NCI-H1048 (cell line): ENCODE results near the gene VPS26A.
"Not testable (repeated sequence)": the region's sequence is repeated elsewhere in the genome, so short reads cannot be mapped to it uniquely, and the experiment has no call there.

Experiments used
- DNase-seq: peaks from one replicate; lab custom pipeline; 2025; lab: John Stamatoyannopoulos, UW

VPS26A gene

DNA sequence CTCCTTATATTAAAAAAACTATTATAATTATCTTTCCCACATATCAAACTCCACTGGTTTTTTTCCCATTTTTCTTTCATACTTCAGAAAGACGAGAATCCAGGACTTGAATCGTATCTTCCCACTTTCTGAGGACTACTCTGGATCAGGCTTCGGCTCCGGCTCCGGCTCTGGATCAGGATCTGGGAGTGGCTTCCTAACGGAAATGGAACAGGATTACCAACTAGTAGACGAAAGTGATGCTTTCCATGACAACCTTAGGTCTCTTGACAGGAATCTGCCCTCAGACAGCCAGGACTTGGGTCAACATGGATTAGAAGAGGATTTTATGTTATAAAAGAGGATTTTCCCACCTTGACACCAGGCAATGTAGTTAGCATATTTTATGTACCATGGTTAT lies 20.2 kb upstream of the VPS26A start:
- DNase-seq = no peak

DNA sequence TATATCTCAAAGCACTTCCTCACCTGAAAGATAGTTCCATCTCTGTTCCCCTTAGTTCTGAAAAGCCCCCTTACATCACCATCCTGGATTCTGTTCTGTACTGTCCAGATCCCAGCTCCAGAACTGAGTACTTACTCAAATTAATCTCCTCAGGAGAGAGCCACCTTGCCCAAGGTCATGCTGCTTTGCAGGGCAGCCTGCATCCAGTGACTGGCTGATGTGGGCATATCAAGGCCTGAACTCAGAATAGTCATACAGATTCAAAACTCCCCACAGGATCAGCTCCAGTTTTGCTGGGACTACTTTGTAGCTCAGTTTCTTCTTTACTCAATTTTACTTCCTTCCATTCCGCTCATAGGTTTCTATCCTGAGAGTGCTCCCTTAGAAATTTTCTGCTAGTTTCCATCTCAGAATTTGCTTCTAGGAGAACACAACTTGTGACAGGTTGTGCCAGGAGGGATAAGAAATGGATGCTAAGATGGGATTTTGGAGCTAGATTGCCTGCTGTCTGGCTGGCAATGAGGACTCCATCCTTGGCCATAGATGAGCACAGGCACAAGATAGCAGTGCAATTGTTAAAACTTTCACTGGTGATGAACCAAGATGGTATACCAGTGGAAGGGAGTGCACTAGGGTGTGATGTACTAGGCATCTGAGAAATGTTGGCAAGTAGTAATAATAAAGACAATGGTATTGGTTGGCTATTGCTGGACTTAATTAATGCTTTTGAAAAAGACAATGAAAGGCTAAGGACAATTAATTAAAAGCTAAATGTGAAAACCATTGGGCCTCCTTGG lies 18.8 kb upstream of the VPS26A start:
- no peak for DNase-seq

DNA sequence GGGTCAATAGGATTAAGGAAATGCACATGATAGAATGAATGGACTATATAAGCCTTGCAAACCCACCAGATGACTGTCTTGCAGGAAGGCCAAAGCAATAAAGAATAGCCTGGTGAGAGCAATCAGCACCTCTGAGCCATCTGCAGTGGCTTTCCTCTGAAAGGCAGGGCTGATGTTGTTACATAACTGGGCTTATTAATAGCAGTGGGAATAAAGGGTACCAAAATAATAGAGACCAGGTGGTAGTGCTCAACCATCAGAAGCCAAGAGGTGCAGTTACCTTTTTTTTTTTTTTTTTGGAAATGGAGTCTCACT lies 16.8 kb upstream of the VPS26A start:
- DNase-seq = no peak

DNA sequence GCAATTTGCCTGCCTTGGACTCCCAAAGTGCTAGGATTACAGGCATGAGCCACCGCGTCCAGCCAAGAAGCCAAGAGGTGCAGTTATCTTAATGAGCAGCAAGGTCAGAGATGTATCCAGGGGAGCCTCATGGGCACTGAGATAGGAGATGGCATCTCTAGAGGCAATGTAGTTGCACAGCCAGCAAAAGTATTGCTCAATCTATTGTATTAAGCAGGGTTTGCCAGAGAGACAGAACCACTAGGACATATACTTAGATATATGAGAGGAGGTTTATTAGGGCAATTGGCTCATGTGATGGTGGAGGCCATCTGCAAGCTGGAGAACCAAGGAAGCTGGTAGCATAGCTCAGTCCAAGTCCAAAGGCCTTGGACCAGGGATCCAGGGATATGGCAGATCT lies 16.3 kb upstream of the VPS26A start:
- no peak for DNase-seq

DNA sequence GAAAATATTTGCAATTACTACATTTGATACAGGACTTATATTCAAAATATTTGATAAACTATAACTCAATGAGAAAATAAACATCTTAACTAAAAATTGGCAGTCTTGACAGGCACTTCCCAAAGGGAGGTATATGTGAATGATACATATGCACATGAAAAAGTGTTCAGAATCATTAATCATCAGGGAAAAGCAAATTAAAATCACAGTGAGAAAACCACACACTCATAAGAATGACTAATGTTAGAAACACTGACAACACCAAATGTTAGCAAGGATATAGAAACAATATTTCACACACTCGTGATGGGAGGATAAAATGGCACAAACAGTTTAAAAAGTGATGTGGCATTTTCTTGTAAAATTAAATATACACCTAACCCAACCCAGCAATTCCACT lies 4.1 kb upstream of the VPS26A start:
- DNase-seq = no peak

DNA sequence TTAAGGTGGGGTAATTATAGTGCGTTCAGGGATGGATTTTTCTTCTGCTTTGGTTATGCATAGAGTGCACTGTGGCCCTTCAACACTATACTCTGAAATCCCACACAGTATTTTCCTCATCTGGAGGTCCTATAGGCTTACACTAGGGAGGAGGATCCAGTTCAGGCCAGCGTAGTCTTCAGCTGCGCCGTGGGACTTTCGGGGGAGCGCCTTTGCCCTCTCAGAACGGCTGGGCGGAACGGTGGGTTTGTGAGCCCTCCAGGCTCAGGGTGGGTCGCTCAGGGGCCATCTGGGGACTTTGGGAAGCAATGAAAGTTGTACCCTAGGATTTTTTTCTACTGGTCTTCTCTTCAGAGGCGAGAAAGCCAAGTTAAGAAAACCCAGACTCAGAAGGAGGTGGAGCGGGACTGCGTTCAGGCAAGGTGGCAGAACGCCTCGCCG lies 652 bp upstream of the VPS26A start:
- no peak for DNase-seq

DNA sequence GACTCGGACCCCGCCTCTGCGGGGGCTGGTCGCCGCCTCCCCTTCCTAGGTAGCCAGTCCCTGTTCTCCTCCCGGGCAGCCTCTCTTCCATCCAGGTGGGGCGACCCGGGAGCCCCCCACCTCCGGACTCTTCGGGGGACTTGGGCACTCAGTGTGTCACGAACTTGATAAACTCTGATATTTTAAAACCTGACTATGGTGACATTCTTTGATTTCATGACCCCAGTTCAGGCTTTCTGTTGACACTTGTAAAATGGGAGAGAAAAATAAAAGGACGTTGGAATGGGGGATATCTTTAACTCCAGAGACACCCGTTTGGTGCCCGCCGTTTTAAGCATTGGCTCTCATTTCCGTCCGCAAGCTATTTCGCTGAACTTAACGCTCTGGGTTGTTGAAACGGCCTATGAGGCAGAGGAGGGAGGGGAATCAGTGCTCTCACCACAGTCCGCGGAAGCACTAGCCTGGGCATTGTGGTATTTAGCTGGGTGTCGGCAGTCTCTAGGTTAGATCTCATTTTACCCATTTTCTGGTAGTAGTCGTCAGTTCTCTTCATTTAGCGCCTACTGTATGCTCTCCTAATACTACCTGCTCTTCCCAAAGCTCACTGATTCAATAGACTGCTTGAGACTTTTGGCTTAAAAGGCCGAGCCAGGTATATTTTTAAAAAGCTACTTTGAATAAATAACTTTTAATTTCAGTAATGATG lies 738 bp downstream of the VPS26A start:
- no peak for DNase-seq

DNA sequence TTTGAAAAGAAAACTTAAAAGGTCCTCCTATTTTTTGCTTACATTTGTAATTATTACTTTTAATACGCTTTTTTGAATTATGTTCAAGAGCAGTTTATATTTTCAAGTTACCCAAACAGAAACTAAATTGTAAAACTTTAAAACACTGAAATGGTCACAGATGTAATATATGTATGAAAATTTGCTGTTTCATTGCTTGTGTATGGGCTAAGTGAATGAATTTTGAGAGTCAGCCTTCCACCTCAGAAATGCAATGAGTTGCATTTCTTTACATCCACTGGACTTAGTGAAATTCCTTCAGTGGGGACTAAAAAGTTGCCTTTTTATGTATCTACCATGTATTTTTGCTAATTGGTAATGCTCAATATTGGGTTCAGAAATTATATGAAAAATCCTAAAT lies 1.6 kb downstream of the VPS26A start:
- no peak for DNase-seq

DNA sequence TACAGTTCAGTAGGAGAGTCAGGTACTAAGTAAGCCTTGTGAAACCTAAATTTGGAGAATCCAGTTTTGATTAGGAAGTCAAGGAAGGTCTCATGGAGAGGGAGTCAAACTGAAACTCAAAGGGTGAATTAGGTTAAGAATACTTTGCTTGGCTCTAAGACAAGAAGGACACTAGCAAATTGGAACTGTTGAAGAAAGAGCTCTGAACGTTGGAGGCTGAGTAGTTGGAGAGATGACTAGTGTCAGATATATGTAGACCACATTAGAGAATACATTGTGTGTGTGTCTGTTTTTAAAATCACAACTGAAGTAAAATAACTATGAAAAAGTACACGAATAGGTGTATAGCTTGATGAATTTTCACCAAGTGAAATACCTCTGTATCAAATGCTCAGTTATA lies 6.3 kb downstream of the VPS26A start:
- DNase-seq = no peak

DNA sequence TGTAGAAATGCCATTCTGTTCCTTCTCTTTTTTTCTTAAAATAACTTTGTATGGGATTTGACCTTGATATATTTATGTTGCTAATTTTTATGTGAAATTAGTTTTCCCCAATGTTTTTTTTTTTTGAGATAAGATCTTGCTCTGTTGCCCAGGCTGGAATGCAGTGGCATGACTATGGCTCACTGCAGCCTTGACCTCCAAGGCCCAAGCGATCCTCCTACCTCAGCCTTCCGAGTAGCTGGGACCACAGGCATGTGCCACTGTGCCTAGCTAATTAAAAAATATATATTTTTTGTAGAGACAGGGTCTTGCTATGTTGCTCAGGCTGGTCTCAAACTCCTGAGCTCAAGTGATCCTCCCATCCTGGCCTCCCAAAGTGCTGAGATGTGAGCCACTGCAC lies 16.0 kb downstream of the VPS26A start:
- no peak for DNase-seq

DNA sequence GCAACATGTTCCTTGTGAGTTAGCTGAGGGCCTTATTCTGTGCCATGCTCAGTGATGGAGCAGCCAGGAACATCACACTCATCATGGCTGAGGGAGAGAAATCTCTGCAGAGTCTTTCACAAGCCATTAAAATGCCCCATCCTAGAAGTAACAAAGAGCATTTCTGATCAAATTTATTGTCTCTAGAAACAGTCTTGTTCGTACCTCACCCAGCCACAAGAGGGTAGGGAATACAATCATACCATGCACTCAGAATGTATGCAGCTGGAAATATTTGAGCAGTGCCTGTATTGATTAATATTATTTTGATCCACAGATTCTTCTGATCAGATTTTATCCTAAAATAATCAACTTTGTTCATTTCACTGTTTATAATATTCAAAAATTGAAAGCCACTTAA lies 17.3 kb downstream of the VPS26A start:
- no peak for DNase-seq

DNA sequence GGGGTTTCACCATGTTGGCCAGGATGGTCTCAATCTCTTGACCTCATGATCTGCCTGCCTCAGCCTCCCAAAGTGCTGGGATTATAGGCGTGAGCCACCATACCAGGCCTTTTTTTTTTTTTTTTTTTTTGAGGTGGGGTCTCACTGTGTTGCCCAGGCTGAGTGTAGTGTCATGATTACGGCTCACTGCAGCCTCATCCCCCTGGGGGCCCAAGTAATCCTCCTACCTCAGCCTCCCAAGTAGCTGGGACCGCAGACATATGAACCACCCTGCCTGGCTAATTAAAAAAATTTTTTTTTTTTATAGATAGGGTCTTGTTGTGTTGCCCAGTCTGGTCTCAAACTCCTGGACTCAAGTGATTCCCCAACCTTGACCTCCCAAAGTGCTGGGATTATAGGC lies 18.1 kb downstream of the VPS26A start:
- not testable (repeated sequence) for DNase-seq

DNA sequence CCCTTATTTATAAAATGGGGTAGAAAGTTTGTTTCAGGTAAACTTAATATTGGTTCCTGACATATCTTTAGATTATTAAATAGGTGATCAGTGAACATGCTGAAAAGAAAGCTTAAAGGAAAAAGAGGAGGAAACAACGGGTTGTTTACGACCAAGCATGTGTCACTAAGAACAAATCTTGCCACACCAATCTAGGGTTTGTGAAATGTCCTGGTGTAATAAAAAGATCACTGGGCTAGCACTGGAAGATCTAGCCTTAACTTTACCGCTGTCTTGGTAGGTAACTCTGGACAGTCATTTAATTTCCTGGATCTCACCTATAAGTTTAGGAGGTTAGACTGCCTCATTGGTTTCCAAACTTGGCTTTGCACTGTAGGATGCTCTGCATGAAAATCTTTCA lies 19.0 kb downstream of the VPS26A start:
- DNase-seq = no peak

DNA sequence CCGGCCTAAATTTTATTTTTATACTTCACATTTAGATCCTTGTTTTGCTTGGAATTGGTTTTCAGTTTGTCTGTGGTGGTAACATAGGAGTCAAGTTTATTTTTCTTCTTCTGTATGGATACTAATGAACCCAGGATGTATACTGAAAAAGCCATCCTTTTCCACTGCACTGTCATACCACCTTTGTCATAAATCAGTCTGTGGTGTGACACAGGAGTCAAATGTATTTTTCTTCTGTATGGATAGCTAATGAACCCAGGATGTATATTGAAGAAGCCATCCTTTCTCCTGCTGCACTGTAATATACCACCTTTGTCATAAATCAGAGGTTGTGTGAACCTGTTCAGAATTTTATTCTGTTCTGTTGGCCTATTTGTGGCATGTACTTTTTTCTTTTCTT lies 21.4 kb downstream of the VPS26A start:
- DNase-seq = no peak

DNA sequence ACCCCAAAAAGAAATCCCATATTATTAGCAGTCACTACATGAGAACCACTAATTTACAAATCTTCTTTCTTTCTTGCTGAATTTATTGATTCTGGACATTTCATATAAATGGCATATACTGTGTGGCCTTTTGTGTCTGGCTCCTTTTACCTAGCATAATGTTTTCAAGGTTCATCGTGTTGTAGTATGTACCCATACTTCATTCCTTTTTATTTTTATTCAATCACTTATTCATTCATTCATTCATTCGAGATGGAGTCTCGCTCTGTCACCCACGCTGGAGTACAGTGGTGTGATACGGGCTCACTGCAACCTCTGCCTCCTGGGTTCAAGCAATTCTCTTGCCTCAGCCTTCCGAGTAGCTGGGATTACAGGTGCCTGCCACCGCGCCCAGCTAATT lies 21.9 kb downstream of the VPS26A start:
- DNase-seq = no peak

DNA sequence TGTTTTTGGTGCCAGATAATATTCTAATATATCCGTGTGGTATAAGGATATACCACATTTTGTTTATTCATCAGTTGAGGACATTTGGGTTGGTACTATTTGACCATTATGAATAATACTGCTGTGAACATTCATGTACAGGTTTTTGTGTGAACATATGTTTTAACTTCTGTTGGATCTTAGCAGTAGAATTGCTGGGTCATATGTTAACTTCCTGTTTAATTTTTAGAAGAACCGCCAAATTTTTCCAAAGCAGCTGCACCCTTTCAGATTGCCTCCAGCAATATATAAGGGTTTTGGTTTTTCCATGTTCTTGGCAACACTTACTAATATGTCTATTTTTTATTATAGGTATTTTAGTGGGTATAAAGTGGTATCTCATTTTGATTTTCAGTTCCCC lies 22.8 kb downstream of the VPS26A start:
- DNase-seq = no peak

DNA sequence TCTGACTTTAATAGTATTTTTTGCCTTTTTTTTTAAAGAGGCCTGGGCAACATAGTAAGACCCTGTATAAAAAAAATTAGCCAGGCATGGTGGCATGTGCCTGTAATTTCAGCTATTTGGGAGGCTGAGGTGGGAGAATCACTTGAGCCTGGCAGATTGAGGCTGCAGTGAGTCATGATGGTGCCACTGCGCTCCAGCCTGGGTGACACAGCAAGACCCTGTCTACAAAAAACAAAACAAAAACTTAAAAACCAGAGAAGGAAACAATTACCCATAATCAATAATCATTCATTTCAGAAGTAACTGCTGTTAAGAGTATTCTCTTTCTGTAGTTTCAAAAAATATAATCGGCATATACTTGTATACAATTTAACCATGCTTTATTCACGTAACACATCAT lies 28.0 kb downstream of the VPS26A start:
- DNase-seq = no peak

DNA sequence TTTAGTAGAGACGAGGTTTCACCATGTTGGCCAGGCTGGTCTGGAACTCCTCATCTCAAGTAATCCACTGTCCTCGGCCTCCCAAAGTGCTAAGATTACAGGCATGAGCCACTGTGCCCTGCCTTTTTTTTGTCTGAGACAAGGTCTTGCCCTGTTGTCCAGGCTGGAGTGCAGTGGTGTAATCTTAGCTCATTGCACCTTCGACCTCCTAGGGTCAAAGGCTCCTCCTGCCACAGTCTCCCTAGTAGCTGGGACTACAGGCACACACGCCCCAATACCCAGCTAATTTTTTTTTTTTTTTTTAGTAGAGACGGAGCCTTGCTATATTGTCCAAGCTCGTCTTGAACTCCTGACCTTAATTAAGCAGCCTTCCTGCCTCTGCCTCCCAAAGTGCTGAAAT lies 29.2 kb downstream of the VPS26A start:
- no peak for DNase-seq

DNA sequence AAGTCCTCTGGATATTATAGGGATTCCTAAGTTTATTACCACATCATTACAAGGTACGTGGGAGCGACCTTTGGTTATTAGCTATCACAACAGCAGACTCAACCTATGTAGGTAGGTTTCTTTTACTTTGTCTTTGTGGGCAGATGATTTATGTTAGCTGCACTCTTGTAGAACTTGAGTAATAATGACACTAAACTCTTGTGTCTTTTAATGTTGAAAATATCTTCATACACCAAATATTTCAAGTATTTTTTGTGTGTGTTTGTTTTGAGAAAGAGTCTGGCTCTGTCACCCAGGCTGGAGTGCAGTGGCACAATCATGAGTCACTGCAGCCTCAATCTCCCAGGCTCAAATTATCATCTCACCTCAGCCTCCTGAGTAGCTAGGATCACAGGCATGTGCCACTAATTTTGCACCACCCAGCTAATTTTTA lies 36.8 kb downstream of the VPS26A start:
- DNase-seq = no peak

DNA sequence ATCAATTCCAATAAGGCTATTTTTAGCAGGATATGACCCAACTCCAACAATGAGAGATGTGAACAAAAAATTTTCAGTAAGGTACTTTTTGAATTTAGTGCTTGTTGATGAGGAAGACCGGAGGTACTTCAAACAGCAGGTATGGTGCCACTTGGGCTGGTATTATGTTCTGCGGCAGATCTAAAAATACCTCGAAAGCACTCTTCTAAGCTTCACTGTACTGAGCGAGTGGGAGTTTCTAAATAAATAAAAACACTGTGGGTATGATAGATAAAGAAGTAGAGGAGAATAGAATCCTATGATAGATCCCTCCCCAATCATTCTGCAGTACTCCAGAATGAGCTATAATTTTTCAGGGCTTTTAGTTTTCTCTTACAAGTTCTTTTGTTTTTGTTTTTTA lies 44.5 kb downstream of the VPS26A start:
- DNase-seq = no peak

DNA sequence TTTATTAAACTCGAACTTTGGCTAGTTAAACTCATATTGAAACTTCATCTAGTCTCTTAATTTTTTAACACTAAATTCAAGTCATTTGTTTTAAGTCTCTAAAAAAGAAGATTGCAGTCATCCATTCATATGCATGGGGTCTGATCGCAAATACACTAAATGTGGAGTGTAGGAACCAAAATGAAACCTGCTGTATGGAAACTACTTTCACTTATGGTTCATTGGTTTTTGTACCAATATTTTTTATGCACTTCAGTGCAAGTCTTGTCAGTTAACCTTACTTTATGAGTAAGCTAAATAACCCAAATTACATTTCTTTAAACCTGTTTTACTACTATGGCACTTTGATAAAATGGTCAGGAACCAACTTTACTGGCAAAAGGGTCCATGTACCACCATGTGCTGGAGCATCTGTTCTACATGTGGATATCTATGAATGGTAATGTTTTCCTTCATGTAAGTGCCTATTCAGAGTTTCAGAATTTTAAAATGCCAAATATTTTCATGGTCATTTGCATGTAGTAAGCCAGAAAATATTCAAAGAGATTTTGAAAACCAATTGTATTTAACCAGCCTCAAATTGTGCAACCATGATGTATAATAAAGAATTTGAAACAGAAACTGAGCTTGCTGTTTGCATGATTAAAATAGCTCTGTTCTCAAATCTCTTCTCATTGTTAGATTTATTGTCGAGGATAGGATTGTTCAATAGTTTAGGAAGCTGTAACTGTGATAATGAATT lies 48.4 kb downstream of the VPS26A start:
- no peak for DNase-seq

DNA sequence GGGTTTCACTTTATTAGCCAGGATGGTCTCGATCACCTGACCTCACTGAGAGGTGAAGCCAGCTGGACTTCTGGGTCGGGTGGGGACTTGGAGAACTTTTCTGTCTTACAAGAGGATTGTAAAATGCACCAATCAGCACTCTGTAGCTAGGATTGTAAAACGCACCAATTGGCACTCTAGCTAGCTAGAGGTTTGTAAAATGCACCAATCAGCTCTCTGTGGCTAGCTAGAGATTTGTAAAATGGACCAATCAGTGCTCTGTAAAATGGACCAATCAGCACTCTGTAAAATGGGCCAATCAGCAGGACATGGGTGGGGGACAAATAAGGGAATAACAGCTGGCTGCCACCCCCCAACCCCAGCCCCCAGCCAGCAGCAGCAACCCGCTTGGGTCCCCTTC lies 51.3 kb downstream of the VPS26A start:
- DNase-seq = not testable (repeated sequence)

DNA sequence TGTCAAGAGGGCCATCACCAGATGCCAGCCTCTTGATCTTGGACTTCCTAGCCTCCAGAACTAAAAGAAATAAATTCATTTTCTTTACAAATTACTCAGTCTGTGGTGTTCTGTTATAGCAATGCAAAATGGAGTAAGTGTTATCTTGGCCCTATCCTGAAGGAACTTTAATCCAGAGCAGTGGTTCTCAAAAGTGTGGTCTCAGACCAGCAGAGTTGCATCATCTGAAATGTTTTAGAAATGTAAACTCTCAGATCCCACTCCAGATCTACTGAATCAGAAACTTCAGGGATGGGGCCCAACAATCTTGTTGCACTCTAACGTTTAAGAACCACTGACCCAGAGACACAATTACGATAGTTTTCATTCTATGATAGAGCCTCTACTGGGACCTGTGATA lies 52.8 kb downstream of the VPS26A start:
- no peak for DNase-seq
